ENCODE results near the gene CLSTN1. TPM values are rescaled to one million over a fixed set of nuclear protein-coding genes. Genes with fewer than 3 reads are reported as not detected.

Gene CLSTN1
- polyA plus RNA-seq, 2 donors = 45.8 to 55.4 TPM

- H3K36me3 ChIP-seq (ENCODE audit: control insufficient read depth in 2 of 2, insufficient read depth in 2 of 2, low read length in 1 of 2) = no peaks in the 10 kb centered on the region
- 0 to 1% methylated on average over 62 to 71 of the region's 71 CpGs for WGBS, 2 donors
- no peaks in the 10 kb centered on the region for H3K27me3 ChIP-seq (ENCODE audit: control insufficient read depth in 1 of 2, insufficient read depth in 2 of 2, low read length in 2 of 2)
- H3K4me3 ChIP-seq (ENCODE audit: low read depth in 1 of 2, low read length in 2 of 2) = peak overlapping the region; percentile 91 to 96
- H3K9me3 ChIP-seq (ENCODE audit: control insufficient read depth in 2 of 2, insufficient read depth in 1 of 2, low read depth in 1 of 2, low read length in 1 of 2) = no peaks in the 10 kb centered on the region
- H3K27ac ChIP-seq (ENCODE audit: low read depth in 2 of 2, low read length in 1 of 2) = peak overlapping the region; percentile 91 to 95
- H3K4me1 ChIP-seq (ENCODE audit: control insufficient read depth in 2 of 2, insufficient read depth in 2 of 2, low read length in 1 of 2) = peaks cover 2 to 13% of the 10 kb centered on the region in 2 donors
Observed at GRCh38 chr1:9822897-9823692, 670 bp downstream of the CLSTN1 start.

DNA sequence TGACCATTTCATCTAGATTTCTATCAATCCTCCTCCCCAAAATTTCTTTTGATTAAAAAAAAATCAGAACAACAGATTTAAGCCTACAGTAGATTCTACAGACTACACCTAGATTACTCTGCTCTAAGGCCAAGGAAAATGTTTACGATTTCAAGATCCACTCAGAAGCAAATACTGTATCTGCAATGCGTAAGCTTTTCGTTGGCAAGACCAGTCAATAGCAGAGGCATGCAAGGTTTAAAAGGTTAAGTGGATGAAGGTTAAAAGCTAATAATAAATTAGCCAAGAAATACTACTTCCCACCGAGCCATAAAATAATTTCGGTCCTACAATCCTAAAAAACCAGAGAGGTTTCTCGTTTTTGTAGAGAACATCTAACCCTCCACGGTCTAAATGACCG is 1.3 kb downstream of the CLSTN1 start:
- Histone ChIP-seq H3K36me3 (ENCODE audit: control insufficient read depth in 2 of 2, insufficient read depth in 2 of 2, low read length in 1 of 2) (no peaks in the 10 kb centered on the region), H3K27ac (ENCODE audit: low read depth in 2 of 2, low read length in 1 of 2) (peak overlapping the region; percentile 91 to 95), H3K4me1 (ENCODE audit: control insufficient read depth in 2 of 2, insufficient read depth in 2 of 2, low read length in 1 of 2) (peaks cover 2 to 12% of the 10 kb centered on the region in 2 donors), H3K9me3 (ENCODE audit: control insufficient read depth in 2 of 2, insufficient read depth in 1 of 2, low read depth in 1 of 2, low read length in 1 of 2) (no peaks in the 10 kb centered on the region), H3K27me3 (ENCODE audit: control insufficient read depth in 1 of 2, insufficient read depth in 2 of 2, low read length in 2 of 2) (no peaks in the 10 kb centered on the region), H3K4me3 (ENCODE audit: low read depth in 1 of 2, low read length in 2 of 2) (peak overlapping the region; percentile 91 to 96)
- WGBS, 2 donors = 2 to 4% methylated on average over 8 of the region's 8 CpGs

- 53 to 69% methylated on average over 4 of the region's 4 CpGs for WGBS, 2 donors
- Histone ChIP-seq H3K27ac (ENCODE audit: low read depth in 2 of 2, low read length in 1 of 2) (no peak overlapping the region), H3K9me3 (ENCODE audit: control insufficient read depth in 2 of 2, insufficient read depth in 1 of 2, low read depth in 1 of 2, low read length in 1 of 2) (no peaks in the 10 kb centered on the region), H3K27me3 (ENCODE audit: control insufficient read depth in 1 of 2, insufficient read depth in 2 of 2, low read length in 2 of 2) (no peaks in the 10 kb centered on the region), H3K4me1 (ENCODE audit: control insufficient read depth in 2 of 2, insufficient read depth in 2 of 2, low read length in 1 of 2) (peaks cover 2 to 11% of the 10 kb centered on the region in 2 donors), H3K4me3 (ENCODE audit: low read depth in 1 of 2, low read length in 2 of 2) (no peak overlapping the region), H3K36me3 (ENCODE audit: control insufficient read depth in 2 of 2, insufficient read depth in 2 of 2, low read length in 1 of 2) (no peaks in the 10 kb centered on the region)
Observed at GRCh38 chr1:9821710-9822109, 2.1 kb downstream of the CLSTN1 start.

DNA sequence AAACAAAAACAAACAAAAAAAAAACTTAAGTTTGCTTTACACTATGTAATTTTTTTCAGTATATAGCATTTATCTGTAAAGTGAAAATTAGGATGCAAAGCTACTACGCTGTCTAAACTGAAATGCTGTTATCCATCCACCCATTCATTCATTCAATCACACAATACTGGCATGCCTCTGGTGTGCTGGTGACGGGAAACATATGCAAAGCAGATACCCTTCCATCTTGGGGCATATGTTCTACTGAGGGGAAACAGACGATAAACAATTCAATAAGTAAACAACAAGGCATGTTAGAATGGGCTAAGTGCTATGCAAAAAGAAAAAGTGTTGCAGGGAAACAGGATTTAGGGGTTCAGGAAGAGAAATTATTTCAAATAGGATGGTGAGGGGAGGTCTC is 3.2 kb downstream of the CLSTN1 start:
- no peaks in the 10 kb centered on the region for H3K27me3 ChIP-seq (ENCODE audit: control insufficient read depth in 1 of 2, insufficient read depth in 2 of 2, low read length in 2 of 2)
- H3K27ac ChIP-seq (ENCODE audit: low read depth in 2 of 2, low read length in 1 of 2) = no peak overlapping the region
- H3K4me1 ChIP-seq (ENCODE audit: control insufficient read depth in 2 of 2, insufficient read depth in 2 of 2, low read length in 1 of 2) = peaks cover 2 to 9% of the 10 kb centered on the region in 2 donors
- 74 to 77% methylated on average over 3 of the region's 3 CpGs for WGBS, 2 donors
- no peaks in the 10 kb centered on the region for H3K9me3 ChIP-seq (ENCODE audit: control insufficient read depth in 2 of 2, insufficient read depth in 1 of 2, low read depth in 1 of 2, low read length in 1 of 2)
- H3K4me3 ChIP-seq (ENCODE audit: low read depth in 1 of 2, low read length in 2 of 2) = no peak overlapping the region
- no peaks in the 10 kb centered on the region for H3K36me3 ChIP-seq (ENCODE audit: control insufficient read depth in 2 of 2, insufficient read depth in 2 of 2, low read length in 1 of 2)

DNA sequence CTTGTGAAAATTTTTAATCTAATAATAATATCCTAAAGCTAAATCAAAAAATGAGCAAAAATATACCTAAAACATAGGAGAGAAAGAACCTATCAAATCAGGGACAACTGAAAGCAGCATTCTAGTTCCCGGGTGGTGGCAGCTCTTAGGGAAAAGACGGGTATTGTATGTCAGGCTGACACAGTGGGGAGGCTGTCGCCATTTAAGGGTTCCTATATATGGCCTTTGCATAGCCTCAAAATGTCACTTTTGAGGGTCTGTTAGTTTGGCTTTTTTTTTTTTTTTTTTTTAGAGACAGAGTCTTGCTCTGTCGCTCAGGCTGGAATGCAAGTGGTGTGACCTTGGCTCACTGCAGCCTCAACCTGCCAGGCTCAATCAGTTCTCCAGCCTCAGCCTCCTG is 6.0 kb downstream of the CLSTN1 start:
- 82 to 88% methylated on average over 4 of the region's 4 CpGs for WGBS, 2 donors
- Histone ChIP-seq H3K36me3 (ENCODE audit: control insufficient read depth in 2 of 2, insufficient read depth in 2 of 2, low read length in 1 of 2) (no peaks in the 10 kb centered on the region), H3K4me1 (ENCODE audit: control insufficient read depth in 2 of 2, insufficient read depth in 2 of 2, low read length in 1 of 2) (no peaks in the 10 kb centered on the region), H3K27me3 (ENCODE audit: control insufficient read depth in 1 of 2, insufficient read depth in 2 of 2, low read length in 2 of 2) (no peaks in the 10 kb centered on the region), H3K4me3 (ENCODE audit: low read depth in 1 of 2, low read length in 2 of 2) (no peak overlapping the region), H3K9me3 (ENCODE audit: control insufficient read depth in 2 of 2, insufficient read depth in 1 of 2, low read depth in 1 of 2, low read length in 1 of 2) (no peaks in the 10 kb centered on the region), H3K27ac (ENCODE audit: low read depth in 2 of 2, low read length in 1 of 2) (no peak overlapping the region)

GRCh38 chr1:9816199-9816598 is 7.6 kb downstream of the CLSTN1 start:
- Histone ChIP-seq H3K27ac (ENCODE audit: low read depth in 2 of 2, low read length in 1 of 2) (no peak overlapping the region), H3K4me3 (ENCODE audit: low read depth in 1 of 2, low read length in 2 of 2) (no peak overlapping the region), H3K4me1 (ENCODE audit: control insufficient read depth in 2 of 2, insufficient read depth in 2 of 2, low read length in 1 of 2) (no peaks in the 10 kb centered on the region), H3K36me3 (ENCODE audit: control insufficient read depth in 2 of 2, insufficient read depth in 2 of 2, low read length in 1 of 2) (no peaks in the 10 kb centered on the region), H3K27me3 (ENCODE audit: control insufficient read depth in 1 of 2, insufficient read depth in 2 of 2, low read length in 2 of 2) (no peaks in the 10 kb centered on the region), H3K9me3 (ENCODE audit: control insufficient read depth in 2 of 2, insufficient read depth in 1 of 2, low read depth in 1 of 2, low read length in 1 of 2) (no peaks in the 10 kb centered on the region)
- 35 to 57% methylated on average over 1 of the region's 1 CpG for WGBS, 2 donors

GRCh38 chr1:9815150-9815549 is 8.6 kb downstream of the CLSTN1 start:
- WGBS, 2 donors = 74 to 79% methylated on average over 2 of the region's 2 CpGs
- Histone ChIP-seq H3K27me3 (ENCODE audit: control insufficient read depth in 1 of 2, insufficient read depth in 2 of 2, low read length in 2 of 2) (no peaks in the 10 kb centered on the region), H3K9me3 (ENCODE audit: control insufficient read depth in 2 of 2, insufficient read depth in 1 of 2, low read depth in 1 of 2, low read length in 1 of 2) (no peaks in the 10 kb centered on the region), H3K4me3 (ENCODE audit: low read depth in 1 of 2, low read length in 2 of 2) (no peak overlapping the region), H3K36me3 (ENCODE audit: control insufficient read depth in 2 of 2, insufficient read depth in 2 of 2, low read length in 1 of 2) (no peaks in the 10 kb centered on the region), H3K4me1 (ENCODE audit: control insufficient read depth in 2 of 2, insufficient read depth in 2 of 2, low read length in 1 of 2) (no peaks in the 10 kb centered on the region), H3K27ac (ENCODE audit: low read depth in 2 of 2, low read length in 1 of 2) (no peak overlapping the region)

DNA sequence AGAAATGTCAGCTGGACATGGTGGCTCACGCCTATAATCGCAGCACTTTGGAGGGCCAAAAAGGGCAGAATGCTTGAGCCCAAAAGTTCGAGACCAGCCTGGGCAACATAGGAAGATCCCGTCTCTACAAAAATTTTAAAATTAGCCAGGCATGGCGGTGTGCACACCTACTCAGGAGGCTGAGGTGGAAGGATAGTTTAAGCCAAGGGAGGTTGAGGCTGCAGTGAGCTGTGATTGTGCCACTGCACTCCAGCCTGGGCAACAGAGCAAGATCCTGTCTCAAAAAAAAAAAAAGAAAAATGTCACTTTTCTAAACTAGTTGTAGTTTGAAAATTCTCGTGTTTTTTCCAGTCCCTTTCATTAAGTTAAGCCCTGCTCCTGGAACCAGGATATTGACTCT is 9.1 kb downstream of the CLSTN1 start:
- H3K4me1 ChIP-seq (ENCODE audit: control insufficient read depth in 2 of 2, insufficient read depth in 2 of 2, low read length in 1 of 2) = no peaks in the 10 kb centered on the region
- 85 to 89% methylated on average over 6 of the region's 6 CpGs for WGBS, 2 donors

GRCh38 chr1:9811239-9811966 is 12.4 kb downstream of the CLSTN1 start:
- Histone ChIP-seq H3K36me3 (ENCODE audit: control insufficient read depth in 2 of 2, insufficient read depth in 2 of 2, low read length in 1 of 2) (no peaks in the 10 kb centered on the region), H3K27me3 (ENCODE audit: control insufficient read depth in 1 of 2, insufficient read depth in 2 of 2, low read length in 2 of 2) (no peaks in the 10 kb centered on the region), H3K4me3 (ENCODE audit: low read depth in 1 of 2, low read length in 2 of 2) (no peak overlapping the region), H3K27ac (ENCODE audit: low read depth in 2 of 2, low read length in 1 of 2) (no peak overlapping the region), H3K4me1 (ENCODE audit: control insufficient read depth in 2 of 2, insufficient read depth in 2 of 2, low read length in 1 of 2) (peaks cover 0 to 13% of the 10 kb centered on the region in 2 donors), H3K9me3 (ENCODE audit: control insufficient read depth in 2 of 2, insufficient read depth in 1 of 2, low read depth in 1 of 2, low read length in 1 of 2) (no peaks in the 10 kb centered on the region)
- 44 to 47% methylated on average over 6 of the region's 6 CpGs for WGBS, 2 donors

More for the DNA sequence above, 9.1 kb downstream of the CLSTN1 start:
- Histone ChIP-seq H3K36me3 (ENCODE audit: control insufficient read depth in 2 of 2, insufficient read depth in 2 of 2, low read length in 1 of 2) (no peaks in the 10 kb centered on the region), H3K27ac (ENCODE audit: low read depth in 2 of 2, low read length in 1 of 2) (no peak overlapping the region), H3K9me3 (ENCODE audit: control insufficient read depth in 2 of 2, insufficient read depth in 1 of 2, low read depth in 1 of 2, low read length in 1 of 2) (no peaks in the 10 kb centered on the region), H3K27me3 (ENCODE audit: control insufficient read depth in 1 of 2, insufficient read depth in 2 of 2, low read length in 2 of 2) (no peaks in the 10 kb centered on the region), H3K4me3 (ENCODE audit: low read depth in 1 of 2, low read length in 2 of 2) (no peak overlapping the region)
